Superior temporal gyrus (tissue), 1 donor: ENCODE measurements around the gene FHL1.
"Not testable (repeated sequence)": the region's sequence is repeated elsewhere in the genome, so short reads cannot be mapped to it uniquely, and the experiment has no call there.

Source experiments
- DNase-seq: peaks from one replicate; pipeline ENCODE4 v3.0.0-alpha.2; 2016; ENCODE audit errors: extremely low spot score

The FHL1 gene

DNA sequence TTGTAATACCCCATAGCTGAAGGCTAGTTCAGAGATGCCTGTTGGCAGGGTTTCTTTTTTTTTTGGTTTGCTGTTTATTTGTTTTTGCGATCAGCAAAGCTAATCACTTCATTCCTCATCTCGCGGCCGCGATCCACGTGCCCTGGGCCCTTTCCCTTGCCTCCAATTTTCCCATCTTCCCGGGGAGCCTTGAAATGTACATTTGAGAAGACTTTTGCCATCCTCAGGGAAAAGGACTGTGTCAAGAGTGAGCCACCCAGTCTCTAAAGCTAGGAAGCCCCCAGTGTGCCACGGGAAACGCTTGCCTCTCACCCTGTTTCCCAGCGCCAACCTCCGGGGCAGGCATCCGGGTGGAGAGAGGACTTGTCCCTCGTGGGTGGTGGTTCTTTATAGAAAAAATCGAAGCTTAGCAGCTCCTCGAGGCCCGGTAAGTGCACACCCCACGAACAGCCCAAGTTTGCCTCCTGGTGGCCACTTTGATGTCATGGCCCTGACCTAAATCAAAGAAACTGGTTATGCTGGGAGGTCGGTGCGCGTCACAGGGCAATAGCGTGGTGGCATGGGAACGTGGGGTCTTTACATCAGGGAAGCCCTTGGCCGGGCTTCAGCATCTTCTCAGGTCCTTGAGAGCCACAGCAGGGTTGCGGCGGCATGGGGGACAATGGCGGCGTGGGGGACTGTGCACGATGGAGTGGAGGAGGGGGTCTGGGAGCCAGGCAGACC lies 61.8 kb downstream of the FHL1 start:
- DNase-seq, result peak; percentile 32

DNA sequence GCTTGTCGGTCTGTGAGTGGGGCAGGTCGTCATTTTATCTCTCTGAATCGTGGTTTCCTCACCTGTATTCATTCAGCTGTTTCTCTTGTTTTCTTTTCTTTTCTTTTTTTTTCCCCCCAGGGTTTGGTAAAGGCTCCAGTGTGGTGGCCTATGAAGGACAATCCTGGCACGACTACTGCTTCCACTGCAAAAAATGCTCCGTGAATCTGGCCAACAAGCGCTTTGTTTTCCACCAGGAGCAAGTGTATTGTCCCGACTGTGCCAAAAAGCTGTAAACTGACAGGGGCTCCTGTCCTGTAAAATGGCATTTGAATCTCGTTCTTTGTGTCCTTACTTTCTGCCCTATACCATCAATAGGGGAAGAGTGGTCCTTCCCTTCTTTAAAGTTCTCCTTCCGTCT lies 62.4 kb downstream of the FHL1 start:
- no peak for DNase-seq

DNA sequence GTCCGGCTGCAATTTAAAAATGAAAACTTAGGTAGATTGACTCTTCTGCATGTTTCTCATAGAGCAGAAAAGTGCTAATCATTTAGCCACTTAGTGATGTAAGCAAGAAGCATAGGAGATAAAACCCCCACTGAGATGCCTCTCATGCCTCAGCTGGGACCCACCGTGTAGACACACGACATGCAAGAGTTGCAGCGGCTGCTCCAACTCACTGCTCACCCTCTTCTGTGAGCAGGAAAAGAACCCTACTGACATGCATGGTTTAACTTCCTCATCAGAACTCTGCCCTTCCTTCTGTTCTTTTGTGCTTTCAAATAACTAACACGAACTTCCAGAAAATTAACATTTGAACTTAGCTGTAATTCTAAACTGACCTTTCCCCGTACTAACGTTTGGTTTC lies 62.9 kb downstream of the FHL1 start:
- DNase-seq, result no peak

DNA sequence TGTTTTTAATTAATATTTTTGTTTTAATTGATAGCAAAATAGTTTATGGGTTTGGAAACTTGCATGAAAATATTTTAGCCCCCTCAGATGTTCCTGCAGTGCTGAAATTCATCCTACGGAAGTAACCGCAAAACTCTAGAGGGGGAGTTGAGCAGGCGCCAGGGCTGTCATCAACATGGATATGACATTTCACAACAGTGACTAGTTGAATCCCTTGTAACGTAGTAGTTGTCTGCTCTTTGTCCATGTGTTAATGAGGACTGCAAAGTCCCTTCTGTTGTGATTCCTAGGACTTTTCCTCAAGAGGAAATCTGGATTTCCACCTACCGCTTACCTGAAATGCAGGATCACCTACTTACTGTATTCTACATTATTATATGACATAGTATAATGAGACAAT lies 63.5 kb downstream of the FHL1 start:
- DNase-seq, result no peak

DNA sequence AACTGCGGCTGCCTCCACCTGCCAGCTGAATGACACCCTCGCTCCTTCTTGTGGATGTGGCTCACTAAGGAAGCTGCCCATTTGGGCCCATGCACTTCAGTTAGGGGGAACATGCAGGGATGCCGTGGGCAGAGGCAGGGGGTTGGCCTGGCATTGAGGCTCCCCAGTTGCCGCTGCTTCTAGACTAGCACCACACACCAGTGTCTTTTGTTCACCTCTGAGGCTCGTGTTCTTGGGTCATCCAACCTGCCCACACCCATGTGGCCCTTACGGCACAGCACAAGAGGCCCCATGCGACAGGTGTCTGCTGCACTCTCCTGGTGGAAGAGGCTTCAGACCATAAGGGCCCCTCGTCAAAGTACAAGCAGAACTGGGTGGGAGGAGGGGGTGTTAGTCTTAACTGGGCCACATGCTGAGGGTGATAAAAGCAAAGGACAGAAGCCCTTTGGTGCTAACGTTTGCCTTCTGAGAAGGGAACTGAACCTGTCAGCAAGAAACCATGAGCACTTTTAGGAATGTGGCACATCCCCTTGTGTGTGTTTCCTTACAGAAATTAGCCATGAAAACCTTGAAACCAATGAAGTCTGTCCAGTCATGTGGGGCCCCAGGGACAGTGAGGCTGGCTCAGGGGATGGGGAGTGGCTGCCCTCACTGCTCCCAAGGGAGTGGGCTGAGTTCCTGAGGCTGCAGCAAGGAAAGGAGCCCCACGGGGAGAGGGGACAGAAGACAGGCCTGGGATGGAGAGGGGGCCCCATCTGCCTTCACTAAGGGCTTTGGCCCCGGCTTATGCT lies 64.6 kb downstream of the FHL1 start:
- DNase-seq, result no peak

DNA sequence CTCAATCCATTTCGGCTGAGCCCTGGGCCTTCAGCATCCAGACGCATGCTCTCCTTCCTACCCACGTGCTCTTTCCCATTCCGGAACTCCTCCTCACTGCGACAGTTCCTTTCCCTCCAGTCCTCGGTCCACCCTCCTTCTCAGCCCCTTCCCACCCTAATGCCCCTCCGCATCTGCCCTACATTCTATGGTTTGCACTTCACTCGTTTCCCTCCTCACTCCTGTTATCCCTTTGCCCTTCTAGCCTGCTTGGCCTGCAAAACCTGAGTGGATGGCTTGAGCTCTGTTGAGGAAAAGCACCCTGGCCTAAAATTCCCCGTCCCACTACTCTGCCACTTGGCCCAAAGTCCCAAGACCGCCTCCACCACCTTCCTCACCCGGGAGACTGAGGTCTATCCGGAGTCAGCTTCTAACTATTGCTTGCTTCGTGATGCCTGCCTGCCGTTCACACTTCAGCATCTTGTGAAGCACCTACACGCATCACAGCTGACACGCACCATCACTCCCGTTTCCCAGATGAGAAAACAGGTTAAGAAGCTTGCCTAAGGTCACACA lies 65.3 kb downstream of the FHL1 start:
- DNase-seq, result no peak

DNA sequence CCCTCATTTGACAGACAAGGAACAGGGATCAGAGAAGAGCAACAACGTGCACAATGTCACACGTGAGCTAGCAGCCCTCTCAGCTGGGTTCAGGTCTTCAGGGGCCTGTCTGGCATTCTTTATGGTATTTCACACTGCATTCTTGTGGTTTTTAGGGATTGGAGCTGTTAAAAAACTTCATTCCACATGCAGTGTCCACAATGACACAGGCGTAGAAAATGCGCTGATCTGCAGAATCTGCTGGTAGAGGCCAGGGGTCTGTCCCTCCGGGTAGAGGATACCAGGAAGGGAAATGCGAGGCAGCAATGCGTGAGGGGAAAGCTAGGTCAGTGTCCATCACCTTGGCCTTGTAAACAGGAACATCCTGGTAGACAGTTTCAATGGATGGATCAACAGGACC lies 67.2 kb downstream of the FHL1 start:
- no peak for DNase-seq

DNA sequence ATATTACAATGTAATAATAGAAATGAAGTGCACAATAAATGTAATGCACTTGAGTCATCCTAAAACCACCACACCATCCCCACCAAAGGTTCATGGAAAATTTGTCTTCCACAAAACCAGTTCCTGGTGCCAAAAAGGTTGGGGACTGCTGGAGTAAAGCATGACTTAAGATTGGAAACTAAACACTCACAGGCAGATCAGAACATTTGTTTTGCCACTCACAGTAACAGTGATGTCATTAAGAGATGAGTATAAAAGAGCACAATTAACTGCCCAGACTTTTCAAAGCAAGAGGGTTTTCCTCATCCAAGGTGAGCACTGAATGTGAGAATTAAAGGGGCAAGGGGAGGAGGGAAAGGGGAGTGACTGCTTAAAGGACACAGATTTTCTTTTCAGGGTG lies 68.2 kb downstream of the FHL1 start:
- DNase-seq, result no peak

DNA sequence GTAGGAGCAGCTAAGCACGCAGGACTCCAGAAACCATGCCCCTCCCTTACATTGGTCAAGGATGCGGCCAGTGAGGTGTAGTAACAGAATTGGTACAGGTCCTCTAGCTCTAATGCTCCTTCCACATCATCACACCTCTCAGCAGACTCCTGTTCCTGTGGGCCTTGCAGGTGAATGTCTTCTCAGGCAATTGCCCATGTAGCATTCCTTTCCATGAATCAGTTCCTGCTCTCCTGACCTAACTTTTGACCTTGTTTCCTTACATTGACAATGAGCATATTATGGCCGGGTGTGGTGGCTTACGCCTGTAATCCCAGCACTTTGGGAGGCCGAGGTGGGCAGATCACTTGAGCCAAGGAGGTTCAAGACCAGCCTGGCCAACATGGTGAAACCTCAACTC lies 72.6 kb downstream of the FHL1 start:
- no peak for DNase-seq

DNA sequence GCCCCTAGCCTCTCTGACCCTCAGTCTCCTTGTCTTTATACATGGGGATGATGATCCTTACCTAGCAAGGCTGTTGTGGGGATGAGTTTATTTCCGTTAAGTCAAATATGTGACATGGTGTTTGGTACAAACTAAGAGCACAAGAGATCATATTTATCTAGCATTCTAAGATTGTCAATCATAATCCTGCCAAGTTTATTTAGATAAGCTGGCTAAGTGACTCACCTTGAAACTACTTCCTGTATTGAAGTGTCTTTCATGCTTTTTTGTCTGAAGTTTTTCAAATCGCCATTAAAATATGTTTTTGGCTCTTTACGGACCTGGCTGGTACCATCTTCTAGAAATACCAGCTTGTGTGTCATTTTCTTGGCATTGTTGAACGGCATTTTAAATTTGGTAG lies 73.2 kb downstream of the FHL1 start:
- DNase-seq, result no peak

DNA sequence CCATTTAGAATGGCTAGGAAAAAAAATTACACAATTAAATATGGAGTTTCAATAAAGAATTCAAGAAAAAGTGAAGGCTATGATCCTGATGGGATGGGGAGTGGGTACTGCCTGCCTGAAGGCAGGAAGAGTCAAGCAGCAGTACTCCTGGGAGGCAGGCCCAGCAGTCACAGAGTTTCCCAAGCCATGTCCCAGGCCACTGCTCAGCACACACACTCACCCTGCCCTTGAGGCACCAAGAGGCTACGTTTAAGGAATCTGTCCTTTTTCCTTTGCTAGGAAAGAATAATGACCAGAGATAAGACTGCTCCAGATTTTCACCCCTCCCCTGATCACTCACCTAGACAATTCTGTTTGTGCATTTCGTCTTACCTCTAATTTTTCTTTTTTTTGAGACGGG lies 73.6 kb downstream of the FHL1 start:
- no peak for DNase-seq

DNA sequence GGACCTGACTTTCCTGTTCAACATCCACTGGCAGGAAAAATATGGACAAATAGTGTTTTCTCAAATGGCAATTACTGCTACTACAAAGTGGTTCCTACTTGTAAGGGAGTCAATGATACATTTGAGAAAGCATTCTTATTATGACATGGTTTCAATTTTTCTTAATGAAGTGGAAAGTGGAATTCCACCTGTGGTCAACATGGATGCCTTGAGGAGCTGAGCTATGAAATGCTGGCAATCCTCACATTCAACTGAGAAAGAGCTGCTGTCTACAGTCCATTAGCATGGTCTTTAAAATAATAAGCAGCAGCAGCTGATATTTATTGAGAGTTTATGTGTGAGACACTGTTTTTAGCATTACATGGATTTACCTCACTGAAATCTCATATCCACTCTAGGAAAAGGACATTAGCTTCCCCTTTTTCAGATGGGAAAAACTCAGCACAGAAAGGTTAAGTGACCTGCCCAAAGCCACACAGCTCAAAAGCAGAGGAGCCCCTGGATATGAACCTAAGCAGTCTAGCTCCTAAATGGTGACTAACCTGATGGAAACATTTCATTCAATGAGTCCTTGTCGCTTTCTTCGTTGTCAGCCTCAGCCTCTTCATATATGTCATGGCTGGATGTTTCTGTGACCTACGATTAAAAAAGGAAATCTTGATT lies 74.6 kb downstream of the FHL1 start:
- no peak for DNase-seq

DNA sequence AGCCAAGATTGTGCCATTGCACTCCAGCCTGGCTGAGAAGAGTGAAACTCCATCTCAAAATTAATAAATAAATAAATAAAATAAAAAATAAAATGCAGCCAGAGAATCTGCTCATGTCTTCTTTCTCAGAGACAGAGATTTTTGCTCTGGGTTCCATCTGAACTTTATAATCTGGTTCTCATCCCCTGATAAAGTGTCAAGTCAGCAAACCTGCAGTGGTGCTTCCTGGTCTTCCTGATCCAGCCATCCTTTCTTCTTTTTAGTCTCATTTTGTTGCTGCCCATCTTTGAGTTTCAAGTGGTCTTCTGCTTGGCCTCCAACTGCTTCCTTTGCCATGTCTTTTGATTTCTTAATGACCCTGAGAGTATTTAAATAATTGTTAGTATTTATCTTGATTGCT lies 79.7 kb downstream of the FHL1 start:
- DNase-seq, result no peak

DNA sequence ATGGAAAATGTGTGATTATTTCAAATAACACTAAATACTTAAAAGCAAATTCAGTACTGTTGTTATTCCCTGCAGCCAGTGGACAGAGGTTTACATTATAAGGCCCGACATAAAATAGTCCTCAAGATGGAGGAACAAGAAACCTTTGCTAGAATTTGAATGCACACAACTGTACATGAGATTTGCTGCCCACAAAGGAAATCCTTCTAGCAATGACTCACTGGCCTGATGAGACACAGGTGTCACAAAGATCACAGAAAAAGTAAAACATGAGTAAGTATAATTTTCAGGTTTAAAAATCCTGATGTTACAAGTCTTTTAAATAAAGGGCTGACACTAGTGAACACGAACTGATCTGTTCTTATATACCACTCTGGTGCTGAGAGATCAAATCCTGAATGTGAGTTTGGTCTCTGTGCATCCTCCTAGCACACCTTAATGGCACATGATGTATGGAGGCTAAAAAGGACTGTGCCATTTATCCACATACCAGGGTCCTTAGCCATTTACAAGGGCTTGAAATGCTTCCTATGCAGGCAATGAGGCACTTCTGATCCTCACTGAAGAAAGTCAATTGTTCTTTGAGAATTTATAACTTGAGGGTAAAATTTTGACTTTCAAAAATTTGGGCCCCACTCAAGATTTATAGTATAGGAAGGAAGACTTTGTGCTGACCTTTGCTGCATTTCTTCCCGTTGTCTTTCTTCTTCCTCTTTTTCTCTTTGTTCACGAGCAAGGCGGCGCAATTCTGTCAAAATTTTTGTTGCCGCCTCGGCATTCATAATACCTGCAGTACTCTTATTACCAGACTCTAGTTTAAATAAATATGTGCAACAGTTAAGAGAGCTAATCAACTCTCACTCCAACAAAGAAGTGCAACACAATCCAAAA lies 80.9 kb downstream of the FHL1 start:
- no peak for DNase-seq

DNA sequence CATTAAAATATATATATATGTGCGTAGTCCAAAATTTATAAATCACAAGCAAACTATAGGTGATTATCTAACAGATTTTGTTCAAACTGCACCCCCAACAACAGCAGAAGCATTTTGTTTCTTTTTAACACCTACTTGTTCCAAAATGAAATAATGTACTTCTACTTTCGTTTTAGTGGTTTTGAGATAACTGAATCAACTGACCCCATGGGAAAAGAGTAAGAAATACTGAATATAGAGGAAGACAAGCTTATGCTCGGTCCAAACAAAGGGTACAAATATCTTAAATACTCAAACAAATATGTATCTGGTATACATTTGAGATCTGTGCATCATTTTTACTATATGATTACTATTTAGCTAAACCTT lies 81.5 kb downstream of the FHL1 start:
- no peak for DNase-seq

DNA sequence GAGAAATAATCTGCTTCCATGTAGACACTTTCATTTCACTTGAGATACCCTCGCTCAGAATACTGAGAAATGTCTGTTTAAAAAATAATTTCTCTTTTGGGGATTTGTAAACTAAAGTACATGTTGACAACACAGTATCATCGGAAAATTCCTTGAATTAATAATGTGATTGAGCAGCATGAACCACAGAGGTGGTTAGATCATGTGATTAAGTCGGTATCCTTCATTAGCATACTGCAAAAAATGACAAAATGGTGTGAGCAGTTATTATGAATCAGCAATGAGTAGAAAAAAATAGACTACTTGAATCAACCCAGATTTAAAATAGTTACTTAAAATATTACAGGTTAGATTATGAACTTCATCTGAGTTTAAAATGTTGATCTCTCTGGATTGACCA lies 89.7 kb downstream of the FHL1 start:
- DNase-seq, result no peak

DNA sequence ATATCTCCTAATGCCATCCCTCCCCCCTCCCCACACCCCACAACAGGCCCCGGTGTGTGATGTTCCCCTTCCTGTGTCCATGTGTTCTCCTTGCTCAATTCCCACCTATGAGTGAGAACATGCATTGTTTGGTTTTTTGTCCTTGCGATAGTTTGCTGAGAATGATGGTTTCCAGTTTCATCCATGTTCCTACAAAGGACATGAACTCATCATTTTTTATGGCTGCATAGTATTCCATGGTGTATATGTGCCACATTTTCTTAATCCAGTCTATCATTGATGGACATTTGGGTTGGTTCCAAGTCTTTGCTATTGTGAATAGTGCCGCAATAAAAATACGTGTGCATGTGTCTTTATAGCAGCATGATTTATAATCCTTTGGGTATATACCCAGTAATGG lies 90.5 kb downstream of the FHL1 start:
- not testable (repeated sequence) for DNase-seq

DNA sequence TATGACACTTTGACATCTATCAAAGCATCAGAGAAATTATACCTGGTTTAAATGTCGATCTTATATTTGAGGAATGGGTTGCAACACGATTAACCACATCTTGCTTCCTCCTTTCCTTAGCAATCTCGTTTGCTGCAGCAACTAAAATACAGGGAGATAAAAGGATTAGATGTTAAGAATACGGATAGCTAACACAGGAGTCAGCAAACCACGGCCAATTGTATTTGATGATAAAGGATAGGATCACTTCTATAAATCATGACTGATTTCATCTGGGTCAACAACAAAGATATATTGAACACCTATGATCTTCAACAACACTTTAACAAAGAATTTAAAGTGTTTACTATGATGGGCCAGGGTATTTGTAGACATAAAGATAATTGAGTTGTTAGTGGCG lies 98.9 kb downstream of the FHL1 start:
- DNase-seq, result no peak

DNA sequence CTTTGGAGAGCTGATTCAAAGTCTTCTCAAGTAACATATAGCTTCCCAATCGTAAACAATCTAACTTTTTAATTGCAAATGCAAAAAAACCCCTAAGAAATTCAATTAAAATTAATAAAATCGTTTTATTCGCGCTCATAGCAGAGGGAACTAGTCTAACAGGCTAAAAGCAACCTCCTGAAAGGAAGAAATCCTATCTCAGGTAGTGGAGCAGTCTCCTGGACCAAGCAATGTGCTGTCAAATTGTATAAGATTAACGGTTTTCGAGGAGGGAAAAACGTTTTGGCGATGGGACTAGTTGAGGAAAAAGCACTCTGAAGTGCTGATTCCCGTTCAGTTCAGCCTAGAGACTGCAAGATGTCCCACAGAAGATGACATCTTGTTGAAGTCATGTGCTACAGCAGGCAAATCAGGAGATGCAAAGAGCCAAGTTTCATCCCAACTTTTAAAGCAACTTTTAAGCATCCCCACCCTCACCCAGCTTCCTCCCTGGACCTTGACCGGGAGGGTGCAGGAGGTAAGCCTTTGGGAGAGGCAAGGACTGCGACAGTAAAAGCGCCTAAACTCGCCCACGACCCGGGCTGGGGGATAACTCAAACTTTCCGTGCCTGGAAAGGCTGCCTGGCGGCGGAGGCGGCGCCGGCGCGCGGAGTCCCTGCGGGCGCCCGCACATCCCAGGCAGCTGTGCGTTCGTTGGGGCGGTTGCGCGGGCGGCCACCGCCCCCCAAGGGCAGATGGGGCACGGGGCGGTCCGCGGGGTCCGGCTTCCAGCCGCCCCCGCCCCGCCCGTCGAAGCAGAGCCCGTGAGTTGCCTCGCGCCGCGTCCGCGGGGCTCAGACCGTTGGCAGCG lies 103.1 kb downstream of the FHL1 start:
- no peak for DNase-seq

DNA sequence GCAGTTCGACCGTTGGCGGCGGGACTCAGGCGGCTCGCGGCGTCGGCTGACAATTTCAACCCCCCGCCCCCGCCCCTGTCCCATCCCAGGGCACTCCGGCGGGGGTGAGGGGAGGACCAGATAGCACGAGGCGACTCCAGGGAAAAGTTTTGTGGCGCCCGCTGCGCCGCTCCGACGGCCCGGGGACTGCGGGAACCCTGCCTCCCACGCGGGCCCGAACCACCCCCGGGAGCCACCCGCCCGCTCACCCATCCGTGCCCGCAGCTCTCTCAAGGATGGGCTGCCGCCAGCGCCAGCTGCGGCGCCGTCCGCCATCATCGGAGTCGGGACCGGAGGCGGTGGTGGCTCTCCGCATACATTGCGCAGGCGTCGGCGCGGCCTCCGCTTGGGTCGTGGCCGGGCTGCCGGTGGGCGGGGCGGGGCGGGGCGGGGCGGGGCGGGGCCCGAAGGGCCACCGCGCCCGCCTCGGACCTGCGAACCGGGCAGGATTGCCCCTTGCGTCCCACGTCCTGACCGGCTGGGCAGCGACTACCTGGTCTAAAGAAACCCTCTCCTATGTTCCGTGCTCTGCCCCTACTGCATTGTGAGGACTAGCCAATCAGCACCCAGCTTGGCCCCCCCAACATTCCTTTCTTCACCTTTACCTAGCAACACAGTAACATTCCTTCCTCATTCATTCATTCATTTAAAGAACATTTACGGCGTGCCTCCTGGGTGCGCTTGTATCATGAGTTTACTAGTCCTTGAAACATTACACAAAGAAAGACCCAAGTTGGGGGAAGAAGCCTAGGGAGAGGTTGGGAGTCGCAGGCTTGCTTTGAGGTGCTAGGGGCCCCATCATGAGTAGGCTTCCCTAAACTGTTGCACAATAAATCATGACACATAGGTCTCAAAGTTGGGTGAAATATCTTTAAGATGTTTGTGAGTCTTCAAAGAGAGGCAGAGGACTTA lies 104.0 kb downstream of the FHL1 start, which contains the start of gene MAP7D3:
Gene MAP7D3 (minus strand): TSS at position 360 of the 951 bp plus-strand sequence. CDS start 42 bp downstream, at position 318.
- no peak for DNase-seq
